Gastroesophageal sphincter (tissue), 3 donors: Measurements from ENCODE around the gene ROCK2.

ENCODE experiments used
- CTCF ChIP-seq, 4 experiments: fragments of 200-600 bp in 2 of 4; fragments of 450-650 bp in 2 of 4; sonication (generic) in 1 of 4; IDR thresholded peaks; one replicate each; pipeline ENCODE4 v1.5.1; 2017 to 2019; ENCODE audit warnings: antibody characterized with exemption in 4 of 4, mild to moderate bottlenecking in 2 of 4, moderate library complexity in 2 of 4
- EP300 ChIP-seq: sonication (generic); formaldehyde crosslinking; IDR thresholded peaks from one replicate; pipeline ENCODE4 v1.6.1; 2017; ENCODE audit warnings: antibody characterized with exemption, mild to moderate bottlenecking
- POLR2A ChIP-seq, 2 donors: fragments of 450-650 bp; IDR thresholded peaks; one replicate each; pipeline ENCODE4 v1.6.1; 2017; ENCODE audit warnings: antibody characterized with exemption in 2 of 2, mild to moderate bottlenecking in 2 of 2, moderate library complexity in 1 of 2
- POLR2AphosphoS5 ChIP-seq: sonication (generic); formaldehyde crosslinking; IDR thresholded peaks from one replicate; pipeline ENCODE4 v1.6.1; 2017; ENCODE audit warnings: antibody characterized with exemption

GRCh38 chr2:11163439-11164317 lies 180.8 kb downstream of the ROCK2 start:
- TF ChIP-seq CTCF (IDR thresholded peaks at IDR 0.05) = no peak
- no peak for TF ChIP-seq POLR2AphosphoS5
- no peak for TF ChIP-seq POLR2A (IDR thresholded peaks at IDR 0.05)
- no peak for TF ChIP-seq EP300
